Loucy (cell line): Measurements from ENCODE around the gene COL20A1.
A peak's percentile ranks its signal among the peaks of the same experiment; 100 is the strongest.

Experiments
- H2AFZ ChIP-seq: fragments of 200-600 bp; sonication (generic); 2 replicates; pipeline ENCODE4 v1.6.0; 2016; ENCODE audit warnings: antibody characterized with exemption, mild to moderate bottlenecking, low read length, moderate library complexity
- H3F3A ChIP-seq: fragments of 200-600 bp; 2 replicates; pipeline ENCODE4 v1.6.0; 2016; ENCODE audit warnings: antibody characterized with exemption, low read depth, mild to moderate bottlenecking
- H3K27me3 ChIP-seq: fragments of 200-600 bp; sonication (generic); 2 replicates; pipeline ENCODE4 v1.6.1; 2014; ENCODE audit warnings: low read length, mild to moderate bottlenecking; ENCODE audit not compliant: insufficient read depth, poor library complexity, severe bottlenecking
- H3K36me3 ChIP-seq: fragments of 200-600 bp; sonication (generic); 2 replicates; pipeline ENCODE4 v1.6.1; 2016; ENCODE audit warnings: low read length; ENCODE audit not compliant: insufficient read depth
- H3K4me1 ChIP-seq: fragments of 200-600 bp; sonication (generic); 2 replicates; pipeline ENCODE4 v1.5.1; 2014; ENCODE audit warnings: low read length, mild to moderate bottlenecking; ENCODE audit not compliant: insufficient read depth, poor library complexity, severe bottlenecking
- H3K4me2 ChIP-seq: fragments of 200-600 bp; sonication (generic); 2 replicates; pipeline ENCODE4 v1.6.0; 2014; ENCODE audit warnings: antibody characterized with exemption, low read length, low read depth, mild to moderate bottlenecking; ENCODE audit not compliant: poor library complexity, severe bottlenecking
- H3K4me3 ChIP-seq: fragments of 200-600 bp; sonication (generic); 2 replicates; pipeline ENCODE4 v1.5.1; 2014; ENCODE audit warnings: low read length, mild to moderate bottlenecking, mixed read lengths; ENCODE audit not compliant: poor library complexity, severe bottlenecking
- H3K79me2 ChIP-seq: fragments of 200-600 bp; sonication (generic); 2 replicates; pipeline ENCODE4 v1.6.1; 2014; ENCODE audit warnings: low read length; ENCODE audit not compliant: insufficient read depth
- H3K9ac ChIP-seq: fragments of 200-600 bp; sonication (generic); 2 replicates; pipeline ENCODE4 v1.6.0; 2014; ENCODE audit warnings: mild to moderate bottlenecking, low read depth, low read length, moderate library complexity; ENCODE audit not compliant: poor library complexity, severe bottlenecking
- H3K9me2 ChIP-seq: fragments of 200-600 bp; sonication (generic); replicated peaks from 2 replicates; pipeline ENCODE4 v1.6.1; 2016; ENCODE audit warnings: low read depth, low read length, mixed read lengths
- H3K9me3 ChIP-seq: fragments of 200-600 bp; sonication (generic); 2 replicates; pipeline ENCODE4 v1.6.1; 2014; ENCODE audit warnings: mild to moderate bottlenecking, antibody characterized with exemption, low read length, low read depth; ENCODE audit not compliant: insufficient read depth
- H4K20me1 ChIP-seq: fragments of 200-600 bp; sonication (generic); 2 replicates; pipeline ENCODE4 v1.6.0; 2014; ENCODE audit warnings: antibody characterized with exemption, low read length, mild to moderate bottlenecking; ENCODE audit not compliant: insufficient read depth, poor library complexity, severe bottlenecking
- EZH2phosphoT487 ChIP-seq: fragments of 200-600 bp; IDR thresholded peaks from 2 replicates; pipeline ENCODE4 v1.6.1; 2018; ENCODE audit warnings: antibody characterized with exemption, mild to moderate bottlenecking, moderate library complexity, borderline replicate concordance
- TF ChIP-seq, protein P1 (sequence below): fragments of 200-600 bp; sonication (generic); conservative IDR thresholded peaks from 2 replicates; pipeline ENCODE4 v1.5.1; 2014; ENCODE audit warnings: mild to moderate bottlenecking, antibody characterized with exemption, low read length

The COL20A1 gene

DNA sequence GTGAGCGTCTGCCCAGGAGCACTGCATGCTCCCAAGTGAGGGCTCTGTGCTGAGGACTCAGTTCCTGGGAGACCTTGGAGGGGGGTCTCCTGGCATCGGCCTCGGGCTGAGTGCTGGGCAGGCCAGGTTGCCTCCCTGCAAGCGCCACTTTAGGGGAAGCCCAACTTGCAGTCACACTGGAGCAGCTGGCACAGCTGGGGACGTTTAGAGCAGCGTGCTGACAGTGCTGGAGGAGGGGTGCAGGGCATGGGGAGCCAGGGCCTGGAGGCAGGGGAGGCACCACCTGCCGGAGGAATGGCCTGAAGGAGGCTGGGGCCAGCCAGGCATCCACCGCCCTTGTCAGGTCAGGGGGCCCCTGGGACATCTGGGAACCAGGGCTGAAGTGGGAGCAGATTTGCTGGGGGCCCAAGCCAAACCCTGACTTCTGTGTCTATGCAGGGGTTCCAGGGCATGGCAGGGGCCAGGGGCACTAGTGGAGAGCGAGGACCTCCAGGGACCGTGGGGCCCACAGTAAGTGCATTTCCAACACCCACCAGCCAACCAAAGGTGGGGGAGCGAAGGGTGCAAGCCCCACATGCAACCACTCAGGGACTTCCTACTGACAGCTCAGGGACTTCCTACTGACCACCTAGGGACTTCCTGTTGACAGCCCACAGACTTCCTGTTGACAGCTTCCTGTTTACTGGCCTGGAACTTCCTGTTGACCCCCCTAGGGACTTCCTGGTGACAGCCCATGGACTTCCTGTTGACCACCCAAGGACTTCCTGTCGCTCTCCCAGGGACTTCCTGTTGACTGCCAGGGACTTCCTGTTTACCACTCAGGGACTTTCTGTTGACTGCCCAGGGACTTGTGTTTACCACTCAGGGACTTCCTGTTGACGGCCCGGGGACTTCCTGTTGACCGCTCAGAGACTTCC, 33.6 kb downstream of the COL20A1 start:
- Histone ChIP-seq H3K36me3 (no peaks in the 10 kb centered on the region), H4K20me1 (no peaks in the 10 kb centered on the region), H3K9me2 (no peaks in the 10 kb centered on the region), H3K27me3 (no peaks in the 10 kb centered on the region), H3K9ac (no peak overlapping the region), H3K4me2 (peak overlapping the region; percentile 22), H2AFZ (no peak overlapping the region), H3K4me1 (peaks cover 13% of the 10 kb centered on the region), H3K4me3 (no peak overlapping the region), H3K79me2 (no peaks in the 10 kb centered on the region), H3F3A (no peaks in the 10 kb centered on the region), H3K9me3 (no peaks in the 10 kb centered on the region)
- TF ChIP-seq, protein P1, sequence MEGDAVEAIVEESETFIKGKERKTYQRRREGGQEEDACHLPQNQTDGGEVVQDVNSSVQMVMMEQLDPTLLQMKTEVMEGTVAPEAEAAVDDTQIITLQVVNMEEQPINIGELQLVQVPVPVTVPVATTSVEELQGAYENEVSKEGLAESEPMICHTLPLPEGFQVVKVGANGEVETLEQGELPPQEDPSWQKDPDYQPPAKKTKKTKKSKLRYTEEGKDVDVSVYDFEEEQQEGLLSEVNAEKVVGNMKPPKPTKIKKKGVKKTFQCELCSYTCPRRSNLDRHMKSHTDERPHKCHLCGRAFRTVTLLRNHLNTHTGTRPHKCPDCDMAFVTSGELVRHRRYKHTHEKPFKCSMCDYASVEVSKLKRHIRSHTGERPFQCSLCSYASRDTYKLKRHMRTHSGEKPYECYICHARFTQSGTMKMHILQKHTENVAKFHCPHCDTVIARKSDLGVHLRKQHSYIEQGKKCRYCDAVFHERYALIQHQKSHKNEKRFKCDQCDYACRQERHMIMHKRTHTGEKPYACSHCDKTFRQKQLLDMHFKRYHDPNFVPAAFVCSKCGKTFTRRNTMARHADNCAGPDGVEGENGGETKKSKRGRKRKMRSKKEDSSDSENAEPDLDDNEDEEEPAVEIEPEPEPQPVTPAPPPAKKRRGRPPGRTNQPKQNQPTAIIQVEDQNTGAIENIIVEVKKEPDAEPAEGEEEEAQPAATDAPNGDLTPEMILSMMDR, result no peak
- no peak for TF ChIP-seq EZH2phosphoT487

DNA sequence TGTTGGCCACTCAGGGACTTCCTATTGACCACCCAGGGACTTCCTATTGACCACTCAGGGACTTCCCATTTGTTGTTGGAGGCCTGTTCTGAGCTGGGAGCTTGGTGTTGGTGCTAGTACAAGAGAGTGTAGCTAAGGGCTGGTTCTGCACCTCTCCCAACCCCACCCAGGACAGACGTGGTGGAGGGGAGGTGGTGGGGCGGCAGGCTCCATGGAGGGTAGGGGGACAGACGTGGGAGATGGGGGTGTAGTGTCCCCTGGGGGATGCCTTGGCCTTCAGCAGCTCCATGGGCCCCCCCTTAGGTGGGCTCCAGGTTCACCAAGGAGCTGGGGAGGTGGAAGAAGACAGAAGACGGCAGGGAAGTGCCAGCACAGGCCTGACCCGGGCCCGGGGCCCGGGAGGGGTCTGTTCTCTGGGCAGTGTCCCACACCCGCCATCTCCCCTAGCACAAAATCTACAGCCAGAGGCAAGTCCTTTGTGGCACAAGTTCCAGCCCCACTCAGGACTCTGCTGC, 34.3 kb downstream of the COL20A1 start:
- Histone ChIP-seq H3K4me3 (no peak overlapping the region), H3K4me1 (peaks cover 13% of the 10 kb centered on the region), H4K20me1 (no peaks in the 10 kb centered on the region), H3K4me2 (no peak overlapping the region), H3K9ac (no peak overlapping the region), H3K9me3 (no peaks in the 10 kb centered on the region), H3F3A (no peaks in the 10 kb centered on the region), H2AFZ (no peak overlapping the region), H3K79me2 (no peaks in the 10 kb centered on the region), H3K9me2 (no peaks in the 10 kb centered on the region), H3K36me3 (no peaks in the 10 kb centered on the region), H3K27me3 (no peaks in the 10 kb centered on the region)
- no peak for TF ChIP-seq EZH2phosphoT487
- TF ChIP-seq, protein P1, result no peak

DNA sequence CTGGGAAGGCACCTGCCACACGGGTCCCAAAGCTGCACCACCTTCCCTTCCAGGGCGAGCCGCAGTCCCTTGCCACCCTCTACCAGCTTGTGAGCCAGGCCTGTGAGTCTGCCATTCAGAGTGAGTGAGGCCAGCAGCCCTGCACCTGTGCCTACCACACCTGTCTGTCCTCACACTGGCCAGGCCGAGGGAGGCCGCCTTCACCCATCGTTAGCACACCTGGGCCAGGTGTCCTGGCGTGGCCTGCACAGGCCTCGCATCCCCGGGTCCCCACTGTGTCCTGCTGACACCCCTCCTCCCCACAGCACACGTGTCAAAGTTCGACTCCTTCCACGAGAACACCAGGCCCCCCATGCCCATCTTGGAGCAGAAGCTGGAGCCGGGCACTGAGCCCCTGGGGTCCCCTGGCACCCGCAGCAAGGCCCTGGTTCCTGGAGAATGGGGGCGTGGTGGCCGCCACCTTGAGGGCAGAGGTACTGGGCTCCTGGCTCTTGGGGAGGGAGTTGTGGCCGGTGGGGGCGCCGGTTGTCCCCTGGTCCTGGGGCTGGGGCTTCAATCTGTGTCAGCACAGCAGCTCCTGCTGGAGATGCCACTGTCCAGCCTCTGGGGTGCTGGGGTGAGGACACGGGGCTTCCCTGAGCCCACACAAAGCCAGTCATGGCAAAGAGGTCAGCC, 35.2 kb downstream of the COL20A1 start:
- H3K4me2 ChIP-seq, result no peak overlapping the region
- TF ChIP-seq EZH2phosphoT487, result no peak
- TF ChIP-seq, protein P1, result no peak

More for the DNA sequence above, 35.2 kb downstream of the COL20A1 start:
- Histone ChIP-seq H2AFZ (no peak overlapping the region), H3K79me2 (no peaks in the 10 kb centered on the region), H3K9me2 (no peaks in the 10 kb centered on the region), H3K27me3 (no peaks in the 10 kb centered on the region), H3K4me3 (no peak overlapping the region), H3K9ac (no peak overlapping the region), H4K20me1 (no peaks in the 10 kb centered on the region), H3K9me3 (no peaks in the 10 kb centered on the region; the same call in 1 of the 2 replicates), H3K4me1 (peaks cover 13% of the 10 kb centered on the region), H3K36me3 (no peaks in the 10 kb centered on the region), H3F3A (no peaks in the 10 kb centered on the region)
